BE2C (cell line): ENCODE results near the gene C21orf91.

ENCODE experiments used
- DNase-seq: peaks from one replicate; pipeline ENCODE4 v3.0.0-alpha.2; 2020
- H3K27me3 ChIP-seq: fragments of 250-450 bp; sonication (Bioruptor Pico); 2 replicates; pipeline ENCODE4 v1.5.1; 2020; ENCODE audit warnings: mild to moderate bottlenecking
- H3K36me3 ChIP-seq: fragments of 250-450 bp; sonication (Bioruptor Pico); 2 replicates; pipeline ENCODE4 v1.5.1; 2020; ENCODE audit warnings: mild to moderate bottlenecking
- H3K4me1 ChIP-seq: fragments of 250-450 bp; sonication (Bioruptor Pico); 2 replicates; pipeline ENCODE4 v1.5.1; 2020
- H3K4me3 ChIP-seq: 2 replicates; pipeline ENCODE4 v1.5.1; 2011; ENCODE audit warnings: low read depth, low read length
- H3K9me3 ChIP-seq: fragments of 250-450 bp; sonication (Bioruptor Pico); 2 replicates; pipeline ENCODE4 v1.5.1; 2020
- TF ChIP-seq, protein P1 (sequence below): IDR thresholded peaks from 2 replicates; pipeline ENCODE4 v1.5.1; 2012; ENCODE audit warnings: mild to moderate bottlenecking, low read depth, low read length

C21orf91 gene

DNA sequence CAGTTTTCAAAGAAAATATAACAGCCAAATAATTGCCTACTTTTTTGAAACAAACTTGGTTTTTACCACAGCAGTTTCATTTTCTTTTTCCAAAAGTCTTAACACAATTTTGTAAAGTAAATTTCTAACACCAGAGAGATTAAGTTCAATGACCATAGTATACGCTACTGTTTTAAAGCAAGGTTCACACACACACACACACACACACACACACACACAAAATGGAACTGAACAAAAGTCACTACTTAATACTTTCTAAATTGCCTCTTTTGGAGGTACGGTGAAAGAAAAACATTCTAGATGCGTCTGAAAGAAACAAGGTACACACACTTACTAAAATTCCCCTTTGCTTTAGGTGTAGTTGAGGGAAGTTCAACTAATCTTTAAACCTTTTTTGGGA is 30.1 kb downstream of the C21orf91 start:
- no peak for DNase-seq
- TF ChIP-seq, protein P1, sequence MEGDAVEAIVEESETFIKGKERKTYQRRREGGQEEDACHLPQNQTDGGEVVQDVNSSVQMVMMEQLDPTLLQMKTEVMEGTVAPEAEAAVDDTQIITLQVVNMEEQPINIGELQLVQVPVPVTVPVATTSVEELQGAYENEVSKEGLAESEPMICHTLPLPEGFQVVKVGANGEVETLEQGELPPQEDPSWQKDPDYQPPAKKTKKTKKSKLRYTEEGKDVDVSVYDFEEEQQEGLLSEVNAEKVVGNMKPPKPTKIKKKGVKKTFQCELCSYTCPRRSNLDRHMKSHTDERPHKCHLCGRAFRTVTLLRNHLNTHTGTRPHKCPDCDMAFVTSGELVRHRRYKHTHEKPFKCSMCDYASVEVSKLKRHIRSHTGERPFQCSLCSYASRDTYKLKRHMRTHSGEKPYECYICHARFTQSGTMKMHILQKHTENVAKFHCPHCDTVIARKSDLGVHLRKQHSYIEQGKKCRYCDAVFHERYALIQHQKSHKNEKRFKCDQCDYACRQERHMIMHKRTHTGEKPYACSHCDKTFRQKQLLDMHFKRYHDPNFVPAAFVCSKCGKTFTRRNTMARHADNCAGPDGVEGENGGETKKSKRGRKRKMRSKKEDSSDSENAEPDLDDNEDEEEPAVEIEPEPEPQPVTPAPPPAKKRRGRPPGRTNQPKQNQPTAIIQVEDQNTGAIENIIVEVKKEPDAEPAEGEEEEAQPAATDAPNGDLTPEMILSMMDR = no peak
- peaks cover 19% of the 10 kb centered on the region for H3K4me1 ChIP-seq

DNA sequence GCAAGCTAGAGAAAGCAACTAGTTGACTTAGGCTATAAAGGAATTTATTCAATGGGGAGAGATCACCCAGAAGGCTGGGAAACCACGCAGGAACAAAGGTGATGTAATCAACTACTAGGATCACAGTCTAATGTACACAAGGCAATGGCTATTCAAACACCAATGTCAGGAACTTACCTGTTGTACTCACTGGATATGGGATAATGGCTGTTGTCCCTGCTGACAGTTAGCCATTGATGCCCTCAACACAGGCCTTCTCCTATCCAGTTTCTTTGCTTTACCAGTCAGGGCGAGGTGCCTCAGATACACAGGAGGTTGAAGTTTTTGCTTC is 32.3 kb downstream of the C21orf91 start:
- no peak for DNase-seq
- Histone ChIP-seq H3K27me3 (no peaks in the 10 kb centered on the region), H3K36me3 (peaks cover 26% of the 10 kb centered on the region), H3K9me3 (no peaks in the 10 kb centered on the region), H3K4me3 (no peak overlapping the region), H3K4me1 (peaks cover 8% of the 10 kb centered on the region)
- TF ChIP-seq, protein P1 = no peak

More for the DNA sequence above, 30.1 kb downstream of the C21orf91 start:
- Histone ChIP-seq H3K36me3 (peaks cover 26% of the 10 kb centered on the region), H3K27me3 (no peaks in the 10 kb centered on the region), H3K9me3 (no peaks in the 10 kb centered on the region), H3K4me3 (no peak overlapping the region)

DNA sequence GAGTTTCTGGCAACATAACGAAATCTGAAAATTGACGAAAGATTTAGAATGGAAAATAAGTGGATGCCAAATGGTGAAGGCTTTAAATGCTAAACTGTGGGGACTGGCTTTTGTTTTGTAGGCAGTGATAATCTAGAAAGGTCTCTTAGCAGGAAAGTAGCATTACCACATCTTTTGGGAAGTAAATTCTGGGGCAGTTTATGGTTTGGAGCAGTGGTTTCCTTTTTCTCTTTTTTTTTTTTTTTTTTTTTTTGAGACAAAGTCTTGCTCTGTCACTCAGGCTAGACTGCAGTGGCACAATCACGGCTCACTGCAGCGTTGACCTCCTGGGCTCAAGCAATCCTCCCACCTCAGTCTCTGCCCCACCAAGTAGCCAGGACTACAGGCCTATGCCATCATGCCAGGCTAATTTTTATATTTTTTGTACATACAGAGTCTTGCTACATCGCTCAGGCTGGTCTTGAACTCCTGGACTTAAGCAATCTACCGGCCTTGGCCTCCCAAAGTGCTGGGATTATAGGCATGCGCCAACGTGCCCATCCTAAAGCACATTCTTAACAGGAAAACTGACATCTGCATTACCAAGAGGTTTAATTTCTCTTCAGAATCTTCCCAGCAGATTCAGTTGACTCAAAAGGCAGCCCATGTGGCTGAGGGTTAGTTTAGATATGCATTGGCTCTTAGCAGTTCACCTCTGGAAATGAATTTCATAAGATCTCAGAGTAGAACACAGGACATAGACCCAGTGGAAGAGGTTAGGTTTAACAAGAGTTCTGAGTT is 32.9 kb downstream of the C21orf91 start:
- Histone ChIP-seq H3K27me3 (no peaks in the 10 kb centered on the region), H3K4me1 (peaks cover 7% of the 10 kb centered on the region), H3K9me3 (no peaks in the 10 kb centered on the region), H3K36me3 (peaks cover 24% of the 10 kb centered on the region), H3K4me3 (no peak overlapping the region)
- TF ChIP-seq, protein P1 = no peak
- no peak for DNase-seq

DNA sequence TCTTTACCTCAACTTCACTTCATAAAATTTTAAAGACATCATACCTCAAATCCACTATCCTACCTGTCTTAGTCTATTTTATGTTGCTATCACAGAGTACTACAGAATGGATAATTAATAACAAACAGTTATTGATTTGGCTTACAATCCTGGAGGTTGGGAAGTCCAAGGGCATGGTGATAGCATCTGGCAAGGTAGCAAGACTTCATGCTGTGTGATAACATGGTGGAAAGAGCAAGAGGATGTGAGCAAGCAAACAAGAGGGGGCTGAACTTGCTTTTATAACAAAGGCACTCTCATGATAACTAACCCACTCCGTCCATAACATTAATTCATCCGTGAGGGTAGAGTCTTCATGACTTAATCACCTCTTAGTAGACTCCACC is 33.8 kb downstream of the C21orf91 start:
- TF ChIP-seq, protein P1 = no peak
- no peak for DNase-seq
- no peaks in the 10 kb centered on the region for H3K27me3 ChIP-seq
- no peaks in the 10 kb centered on the region for H3K9me3 ChIP-seq
- peaks cover 23% of the 10 kb centered on the region for H3K36me3 ChIP-seq
- peaks cover under 1% of the 10 kb centered on the region; the same call in 1 of the 2 replicates for H3K4me1 ChIP-seq
- H3K4me3 ChIP-seq = no peak overlapping the region

DNA sequence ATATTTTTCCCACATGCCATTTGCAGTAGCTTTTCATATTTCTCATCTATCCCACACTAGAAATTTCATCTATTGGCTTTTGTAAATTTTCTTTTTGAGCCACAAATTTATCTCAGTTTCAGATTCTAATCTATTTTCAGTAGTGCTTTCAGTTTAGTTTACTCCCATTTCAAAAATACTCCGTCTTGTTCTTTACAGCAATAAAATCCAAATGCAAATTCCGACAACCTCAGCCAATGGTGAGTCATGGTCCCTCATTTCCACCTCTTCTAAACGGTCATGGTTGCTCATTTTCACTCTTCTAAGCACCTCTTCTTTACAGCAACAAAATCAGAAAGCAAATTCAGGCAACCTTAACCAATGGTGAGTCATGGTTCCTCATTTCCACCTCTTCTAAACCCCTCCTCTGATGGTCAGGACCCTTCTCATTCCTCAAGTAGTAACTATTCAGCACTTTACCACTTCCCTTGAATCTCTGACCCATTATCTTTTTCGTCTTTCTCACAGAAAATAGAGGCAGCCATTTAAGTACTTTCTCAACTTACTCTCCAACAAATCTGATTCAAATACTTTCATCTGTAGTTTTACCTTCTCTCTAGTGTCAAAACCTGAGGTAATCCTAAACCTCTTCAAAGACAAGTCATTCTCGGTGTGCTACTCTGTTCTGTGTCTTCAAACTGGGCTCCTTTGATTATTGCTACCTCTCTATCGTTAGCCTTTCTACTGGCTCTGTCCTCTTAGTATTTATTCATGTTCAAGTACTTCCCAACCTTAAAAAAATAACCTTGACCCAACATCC is 34.4 kb downstream of the C21orf91 start:
- no peaks in the 10 kb centered on the region for H3K9me3 ChIP-seq
- no peak for DNase-seq
- no peaks in the 10 kb centered on the region for H3K27me3 ChIP-seq
- TF ChIP-seq, protein P1 = no peak
- H3K36me3 ChIP-seq = peaks cover 23% of the 10 kb centered on the region
- no peaks in the 10 kb centered on the region for H3K4me1 ChIP-seq
- H3K4me3 ChIP-seq = no peak overlapping the region

DNA sequence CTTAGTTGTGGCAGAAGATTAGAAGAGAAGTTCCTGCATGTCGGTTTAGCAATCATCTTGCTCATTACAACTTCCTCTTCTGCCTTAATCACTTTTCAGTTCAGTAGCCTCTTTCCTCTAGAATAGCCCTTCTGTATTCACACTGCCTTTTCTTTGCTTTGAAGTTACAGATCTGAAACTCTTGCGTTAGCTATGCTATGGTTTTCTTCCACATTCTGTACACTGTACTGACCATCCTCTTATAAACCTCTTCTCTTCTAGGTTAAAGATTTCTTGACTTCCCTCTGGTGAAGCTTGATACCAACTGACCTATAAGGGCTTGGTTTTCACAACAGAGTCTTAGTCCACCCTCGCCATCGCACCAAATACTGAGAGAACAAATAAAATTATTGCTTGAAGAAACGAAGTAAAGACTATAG is 35.0 kb downstream of the C21orf91 start:
- Histone ChIP-seq H3K27me3 (no peaks in the 10 kb centered on the region), H3K9me3 (no peaks in the 10 kb centered on the region), H3K4me3 (no peak overlapping the region), H3K4me1 (no peaks in the 10 kb centered on the region), H3K36me3 (peaks cover 23% of the 10 kb centered on the region)
- no peak for DNase-seq
- TF ChIP-seq, protein P1 = no peak
